Measurements from ENCODE around the gene ARFGAP3. TPM values are rescaled to one million over a fixed set of nuclear protein-coding genes. Genes with fewer than 3 reads are reported as not detected.

The ARFGAP3 gene
- total RNA-seq, 2 experiments from 2014 or later: 34.5 to 38.0 TPM

GRCh38 chr22:42863349-42863961, 6.4 kb upstream of the ARFGAP3 start:
- Mint-ChIP-seq H3K36me3 (peaks cover 7% of the 10 kb centered on the region), H3K4me1 (peaks cover 7% of the 10 kb centered on the region), H3K4me3 (no peak overlapping the region), H3K9me3 (peaks cover 3% of the 10 kb centered on the region), H3K27me3 (no peaks in the 10 kb centered on the region), H3K27ac (peak overlapping the region; percentile 79)
- no peak for ATAC-seq (ENCODE audit: low read depth)
- POLR2A ChIA-PET: no interaction called here
- no peak for DNase-seq

DNA sequence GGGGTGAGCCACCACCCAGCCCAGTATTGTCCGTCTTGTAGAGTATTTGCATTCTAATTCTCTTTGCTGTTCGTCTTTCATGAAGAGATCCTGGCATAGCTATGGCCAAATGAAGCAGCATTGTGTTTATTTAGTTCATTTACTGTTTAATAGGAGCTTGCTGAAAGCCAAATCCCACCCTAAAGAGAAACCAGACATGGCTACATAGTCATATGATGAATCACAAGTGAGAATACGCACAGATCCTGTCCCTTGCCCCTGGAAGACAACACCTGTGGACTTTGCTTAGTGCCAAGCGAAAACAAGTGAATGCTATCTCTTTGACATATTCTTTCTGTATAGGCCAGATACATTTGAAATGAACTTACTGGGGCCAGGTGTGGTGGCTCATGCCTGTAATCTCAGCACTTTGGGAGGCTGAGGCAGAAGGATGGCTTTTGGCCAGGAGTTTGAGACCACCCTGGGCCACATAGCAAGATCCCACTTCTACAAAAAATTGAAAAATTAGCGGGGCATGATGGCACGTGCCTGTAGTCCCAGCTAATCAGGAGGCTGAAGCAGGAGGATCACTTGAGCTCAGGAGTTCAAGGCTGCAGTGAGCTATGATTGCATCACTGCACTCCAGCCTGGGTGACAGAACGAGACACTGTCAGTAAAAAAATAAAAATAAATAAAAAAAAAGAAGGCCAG, 5.1 kb upstream of the ARFGAP3 start:
- DNase-seq (no peak), ATAC-seq (ENCODE audit: low read depth) (no peak)
- Mint-ChIP-seq H3K4me3 (no peak overlapping the region), H3K9me3 (peaks cover 3% of the 10 kb centered on the region), H3K36me3 (peaks cover 7% of the 10 kb centered on the region), H3K27me3 (no peaks in the 10 kb centered on the region), H3K27ac (no peak overlapping the region), H3K4me1 (peaks cover 7% of the 10 kb centered on the region)
- POLR2A ChIA-PET: interaction anchor here (0.6 kb wide), 1 partner anchor 177 kb away, joined by 3 read pairs; no protein-coding TSS in a partner anchor

- DNase-seq: no peak
- POLR2A ChIA-PET: interaction anchor here (0.6 kb wide), 1 partner anchor 195 kb away, joined by 5 read pairs; no protein-coding TSS in a partner anchor
- H3K36me3 Mint-ChIP-seq: peaks cover 7% of the 10 kb centered on the region
- no peaks in the 10 kb centered on the region for H3K27me3 Mint-ChIP-seq
- H3K9me3 Mint-ChIP-seq: peaks cover 3% of the 10 kb centered on the region
- H3K4me3 Mint-ChIP-seq: no peak overlapping the region
- ATAC-seq (ENCODE audit: low read depth): no peak
- H3K4me1 Mint-ChIP-seq: peaks cover 8% of the 10 kb centered on the region
- H3K27ac Mint-ChIP-seq: no peak overlapping the region
These were observed 3.9 kb upstream of the ARFGAP3 start for GRCh38 chr22:42860968-42861367.

DNA sequence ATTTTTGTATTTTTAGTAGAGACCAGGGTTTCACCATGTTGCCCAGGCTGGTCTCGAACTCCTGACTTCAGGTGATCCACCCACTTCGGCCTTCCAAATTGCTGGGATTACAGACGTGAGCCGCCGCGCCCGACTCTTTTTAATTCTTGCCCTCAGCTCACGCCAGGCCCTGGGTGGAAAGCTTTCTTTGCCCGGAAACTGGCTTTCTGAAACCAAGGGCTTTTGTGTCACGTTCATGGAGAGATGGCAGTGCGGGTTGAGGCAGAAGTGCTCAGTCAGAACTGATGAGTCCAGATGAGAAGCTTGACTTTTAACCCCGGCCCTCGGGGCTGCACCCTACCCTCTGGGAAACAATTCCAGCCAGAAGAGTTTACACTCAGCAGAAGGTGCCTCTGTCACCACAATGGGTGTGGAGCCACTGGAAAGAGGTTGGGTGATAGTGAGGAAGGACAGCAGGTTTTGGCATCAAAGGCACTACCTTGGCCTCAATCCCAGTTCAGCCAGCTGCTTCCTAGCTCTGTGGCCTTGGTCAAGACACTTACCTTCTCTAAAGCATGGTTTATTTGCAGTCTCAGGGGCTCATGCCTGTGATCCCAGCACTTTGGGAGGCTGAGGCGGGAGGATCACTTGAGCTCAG, 890 bp upstream of the ARFGAP3 start:
- Mint-ChIP-seq H3K27me3 (no peaks in the 10 kb centered on the region), H3K4me3 (no peak overlapping the region), H3K36me3 (peaks cover 4% of the 10 kb centered on the region), H3K4me1 (peaks cover 4% of the 10 kb centered on the region), H3K9me3 (no peaks in the 10 kb centered on the region), H3K27ac (peak overlapping the region; percentile 54)
- DNase-seq (no peak), ATAC-seq (ENCODE audit: low read depth) (no peak)
- POLR2A ChIA-PET: no interaction called here

- Mint-ChIP-seq H3K4me1 (peaks cover 4% of the 10 kb centered on the region), H3K9me3 (no peaks in the 10 kb centered on the region), H3K27me3 (no peaks in the 10 kb centered on the region), H3K27ac (peak overlapping the region; percentile 89), H3K36me3 (peaks cover 4% of the 10 kb centered on the region), H3K4me3 (peak overlapping the region; percentile 88)
- ATAC-seq (ENCODE audit: low read depth) (peak; percentile 48), DNase-seq (no peak)
- POLR2A ChIA-PET: interaction anchor here (0.6 to 1.5 kb wide), 9 partner anchors 10 to 294 kb away, joined by 3 to 10 read pairs (median 5); partner anchors contain the start of genes CYB5R3 and POLDIP3
These were observed 751 bp downstream of the ARFGAP3 start for GRCh38 chr22:42856179-42856864.

DNA sequence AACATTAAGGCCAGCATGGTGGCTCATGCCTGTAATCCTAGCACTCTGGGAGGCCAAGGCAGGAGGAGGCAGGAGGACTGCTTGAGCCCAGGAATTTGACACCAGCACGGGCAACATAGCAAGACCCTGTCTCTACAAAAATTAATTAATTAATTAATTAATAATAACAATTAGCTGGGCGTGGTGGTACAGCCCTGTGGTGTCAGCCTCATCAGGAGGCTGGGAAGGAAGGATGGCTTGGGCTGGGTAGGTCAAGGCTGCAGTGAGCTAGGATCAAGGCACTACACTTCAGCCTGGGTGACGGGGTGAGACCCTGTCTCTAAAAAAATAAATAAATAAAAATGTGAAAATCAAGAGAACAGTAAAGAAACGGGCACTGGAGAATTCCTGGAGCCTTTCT, 1.4 kb downstream of the ARFGAP3 start:
- DNase-seq: no peak
- peaks cover 4% of the 10 kb centered on the region for H3K4me1 Mint-ChIP-seq
- peaks cover 4% of the 10 kb centered on the region for H3K36me3 Mint-ChIP-seq
- H3K27me3 Mint-ChIP-seq: no peaks in the 10 kb centered on the region
- H3K9me3 Mint-ChIP-seq: no peaks in the 10 kb centered on the region
- ATAC-seq (ENCODE audit: low read depth): no peak
- no peak overlapping the region for H3K27ac Mint-ChIP-seq
- H3K4me3 Mint-ChIP-seq: peak overlapping the region; percentile 88
- POLR2A ChIA-PET: interaction anchor here (0.6 to 1.4 kb wide), 3 partner anchors 11 to 290 kb away, joined by 3 to 5 read pairs (median 5); no protein-coding TSS in a partner anchor

- no peak overlapping the region for H3K27ac Mint-ChIP-seq
- no peak for DNase-seq
- H3K4me1 Mint-ChIP-seq: peaks cover 4% of the 10 kb centered on the region
- POLR2A ChIA-PET: interaction anchor here (0.5 kb wide), 1 partner anchor 243 kb away, joined by 3 read pairs; no protein-coding TSS in a partner anchor
- peak overlapping the region; percentile 35 for H3K4me3 Mint-ChIP-seq
- H3K36me3 Mint-ChIP-seq: peaks cover 4% of the 10 kb centered on the region
- ATAC-seq (ENCODE audit: low read depth): no peak
- no peaks in the 10 kb centered on the region for H3K27me3 Mint-ChIP-seq
- H3K9me3 Mint-ChIP-seq: no peaks in the 10 kb centered on the region
These were observed 1.9 kb downstream of the ARFGAP3 start for GRCh38 chr22:42855211-42855610.

- POLR2A ChIA-PET: interaction anchor here (0.6 to 1.1 kb wide), 3 partner anchors 16 to 70 kb away, joined by 3 read pairs; no protein-coding TSS in a partner anchor
These were observed 8.0 kb downstream of the ARFGAP3 start for GRCh38 chr22:42848941-42849550.

DNA sequence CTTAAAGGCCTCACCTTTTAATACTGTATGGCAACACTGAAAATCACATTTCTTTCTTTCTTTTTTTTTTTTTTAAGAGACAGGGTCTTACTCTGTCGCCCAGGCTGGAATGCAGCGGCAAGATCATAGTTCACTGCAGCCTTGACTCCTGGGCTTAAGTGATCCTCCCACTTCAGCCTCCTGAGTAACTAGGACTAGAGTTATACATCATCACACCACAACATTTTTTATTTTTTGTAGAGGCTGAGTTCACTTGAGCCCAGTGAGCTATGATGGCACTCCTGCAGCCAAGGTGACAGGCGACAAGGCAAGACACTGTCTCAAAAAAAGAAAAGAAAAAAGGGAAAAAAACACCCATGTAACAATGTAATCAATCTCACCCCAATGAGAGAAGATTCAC, 10.0 kb downstream of the ARFGAP3 start:
- peaks cover 6% of the 10 kb centered on the region for H3K4me1 Mint-ChIP-seq
- H3K27me3 Mint-ChIP-seq: no peaks in the 10 kb centered on the region
- H3K36me3 Mint-ChIP-seq: peaks cover 16% of the 10 kb centered on the region
- no peak overlapping the region for H3K4me3 Mint-ChIP-seq
- H3K9me3 Mint-ChIP-seq: no peaks in the 10 kb centered on the region
- ATAC-seq (ENCODE audit: low read depth) (no peak), DNase-seq (no peak)
- POLR2A ChIA-PET: no interaction called here
- no peak overlapping the region for H3K27ac Mint-ChIP-seq

More at GRCh38 chr22:42848941-42849550, 8.0 kb downstream of the ARFGAP3 start:
- Mint-ChIP-seq H3K4me1 (peaks cover 2% of the 10 kb centered on the region), H3K27me3 (no peaks in the 10 kb centered on the region), H3K36me3 (peaks cover 18% of the 10 kb centered on the region), H3K9me3 (no peaks in the 10 kb centered on the region), H3K27ac (no peak overlapping the region), H3K4me3 (no peak overlapping the region)
- no peak for ATAC-seq (ENCODE audit: low read depth)
- no peak for DNase-seq

GRCh38 chr22:42844756-42845155, 12.3 kb downstream of the ARFGAP3 start:
- Mint-ChIP-seq H3K36me3 (peaks cover 26% of the 10 kb centered on the region), H3K4me3 (no peak overlapping the region), H3K4me1 (peaks cover 11% of the 10 kb centered on the region), H3K27me3 (no peaks in the 10 kb centered on the region), H3K27ac (no peak overlapping the region), H3K9me3 (no peaks in the 10 kb centered on the region)
- ATAC-seq (ENCODE audit: low read depth): no peak
- no peak for DNase-seq
- POLR2A ChIA-PET: no interaction called here

DNA sequence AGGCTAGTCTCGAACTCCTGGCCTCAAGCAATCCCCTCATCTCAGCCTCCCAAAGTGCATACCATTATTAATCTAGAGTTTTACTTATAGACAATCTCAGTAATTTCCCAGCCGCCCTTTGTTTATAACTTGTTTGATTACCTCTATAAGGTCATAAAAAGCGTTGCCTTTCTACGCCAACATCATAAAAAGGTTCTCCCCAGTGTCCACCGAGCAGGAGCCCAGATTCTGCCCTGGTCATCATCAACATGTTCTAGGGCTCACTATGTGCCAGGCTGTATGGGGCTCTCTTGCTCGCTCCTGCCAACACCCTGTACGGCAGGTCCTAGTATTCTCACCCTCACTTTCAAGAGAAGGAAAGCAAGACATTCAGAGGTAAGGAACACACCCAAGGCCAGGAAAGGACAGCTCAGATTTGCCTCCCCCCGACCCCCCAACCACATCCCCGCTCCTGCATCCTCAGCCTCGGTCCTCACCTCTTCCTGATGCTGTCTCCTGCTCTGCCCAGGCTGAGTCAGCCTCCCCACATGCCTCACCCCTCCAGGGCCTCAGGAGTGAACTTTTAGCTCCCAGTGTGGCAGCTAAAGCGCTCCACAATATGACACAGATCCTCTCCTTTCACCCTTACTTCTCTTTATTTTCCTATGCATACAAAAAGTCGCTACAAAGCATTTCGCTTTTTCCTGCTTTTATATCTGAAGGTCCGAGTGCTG, 14.3 kb downstream of the ARFGAP3 start:
- H3K27ac Mint-ChIP-seq: no peak overlapping the region
- POLR2A ChIA-PET: no interaction called here
- peaks cover 26% of the 10 kb centered on the region for H3K36me3 Mint-ChIP-seq
- H3K27me3 Mint-ChIP-seq: no peaks in the 10 kb centered on the region
- H3K4me3 Mint-ChIP-seq: no peak overlapping the region
- ATAC-seq (ENCODE audit: low read depth) (no peak), DNase-seq (no peak)
- no peaks in the 10 kb centered on the region for H3K9me3 Mint-ChIP-seq
- peaks cover 11% of the 10 kb centered on the region for H3K4me1 Mint-ChIP-seq

GRCh38 chr22:42841444-42841843, 15.6 kb downstream of the ARFGAP3 start:
- Mint-ChIP-seq H3K27me3 (no peaks in the 10 kb centered on the region), H3K36me3 (peaks cover 25% of the 10 kb centered on the region), H3K4me1 (peaks cover 11% of the 10 kb centered on the region), H3K27ac (peak overlapping the region; percentile 14), H3K9me3 (no peaks in the 10 kb centered on the region), H3K4me3 (no peak overlapping the region)
- ATAC-seq (ENCODE audit: low read depth): no peak
- no peak for DNase-seq
- POLR2A ChIA-PET: interaction anchor here (1.0 kb wide), 1 partner anchor 15 kb away, joined by 4 read pairs; the partner anchor contains the start of gene ARFGAP3
